GM23338 (cell line): Measurements from ENCODE around the gene OR51S1. TPM values are rescaled to one million over a fixed set of nuclear protein-coding genes. Genes with fewer than 3 reads are reported as not detected.

Experiments used
- ATAC-seq: fragments of 200-7000 bp; cut with Tn5 transposase; 3 replicates; pipeline ENCODE4 v1.9.1; 2020
- DNase-seq: peaks from one replicate; pipeline ENCODE4 v3.0.0-alpha.2; 2015; ENCODE audit warnings: low spot score
- H2AFZ ChIP-seq: fragments of 200-600 bp; sonication (generic); 2 replicates; pipeline ENCODE4 v1.8.0; 2016; ENCODE audit warnings: antibody characterized with exemption, mild to moderate bottlenecking, moderate library complexity
- H3F3A ChIP-seq: fragments of 200-600 bp; sonication (generic); replicated peaks from 2 replicates; pipeline ENCODE4 v1.8.0; 2017; ENCODE audit warnings: antibody characterized with exemption, mixed run types, low read depth
- H3K27ac ChIP-seq: fragments of 200-600 bp; sonication (generic); 2 replicates; pipeline ENCODE4 v1.6.1; 2016; ENCODE audit warnings: low read depth
- H3K27me3 ChIP-seq: fragments of 200-600 bp; sonication (generic); 2 replicates; pipeline ENCODE4 v1.8.0; 2016; ENCODE audit warnings: mild to moderate bottlenecking, mixed run types, moderate library complexity; ENCODE audit not compliant: insufficient read depth
- H3K36me3 ChIP-seq: fragments of 200-600 bp; sonication (generic); 2 replicates; pipeline ENCODE4 v1.8.0; 2016; ENCODE audit warnings: mild to moderate bottlenecking; ENCODE audit not compliant: insufficient read depth
- H3K4me1 ChIP-seq: fragments of 200-600 bp; sonication (generic); 2 replicates; pipeline ENCODE4 v1.8.0; 2016; ENCODE audit warnings: mild to moderate bottlenecking, moderate library complexity; ENCODE audit not compliant: insufficient read depth
- H3K4me2 ChIP-seq: fragments of 200-600 bp; sonication (generic); 2 replicates; pipeline ENCODE4 v1.7.1; 2017; ENCODE audit warnings: mixed run types
- H3K4me3 ChIP-seq: fragments of 200-600 bp; sonication (generic); 2 replicates; pipeline ENCODE4 v1.6.1; 2016; ENCODE audit warnings: mixed run types
- H3K79me2 ChIP-seq: fragments of 200-600 bp; sonication (generic); replicated peaks from 2 replicates; pipeline ENCODE4 v1.8.0; 2017; ENCODE audit warnings: mild to moderate bottlenecking; ENCODE audit not compliant: insufficient read depth
- H3K9me2 ChIP-seq: fragments of 200-600 bp; sonication (generic); 2 replicates; pipeline ENCODE4 v1.8.0; 2017; ENCODE audit not compliant: insufficient read depth
- H4K20me1 ChIP-seq: fragments of 200-600 bp; sonication (generic); replicated peaks from 2 replicates; pipeline ENCODE4 v1.8.0; 2017; ENCODE audit warnings: mild to moderate bottlenecking; ENCODE audit not compliant: insufficient read depth
- H3K27ac Mint-ChIP-seq: 2 replicates; pipeline ENCODE4 v1.8.0; 2020; ENCODE audit warnings: inconsistent platforms, mild to moderate bottlenecking, moderate library complexity, mixed read lengths
- H3K27me3 Mint-ChIP-seq: 3 replicates; pipeline ENCODE4 v1.8.0; 2022; ENCODE audit warnings: low read depth, mild to moderate bottlenecking, moderate library complexity, mixed read lengths, inconsistent platforms; ENCODE audit not compliant: insufficient read depth, poor library complexity
- H3K36me3 Mint-ChIP-seq: 3 replicates; pipeline ENCODE4 v1.8.0; 2021; ENCODE audit warnings: low read depth, mild to moderate bottlenecking, inconsistent platforms, moderate library complexity, mixed read lengths
- H3K4me1 Mint-ChIP-seq: 3 replicates; pipeline ENCODE4 v1.8.0; 2020; ENCODE audit warnings: mild to moderate bottlenecking, inconsistent platforms, mixed read lengths
- H3K4me3 Mint-ChIP-seq: 3 replicates; pipeline ENCODE4 v1.8.0; 2021; ENCODE audit warnings: moderate library complexity, mild to moderate bottlenecking, inconsistent platforms, mixed read lengths
- H3K9me3 Mint-ChIP-seq: 3 replicates; pipeline ENCODE4 v1.8.0; 2020; ENCODE audit warnings: moderate library complexity, mild to moderate bottlenecking, inconsistent platforms, mixed read lengths
- CREB1 ChIP-seq: fragments of 250-450 bp; sonication (Bioruptor Pico); IDR thresholded peaks from 2 replicates; pipeline ENCODE4 v1.5.0; 2020; ENCODE audit warnings: low read depth, mild to moderate bottlenecking, moderate library complexity
- EZH2 ChIP-seq: fragments of 200-600 bp; sonication (generic); IDR thresholded peaks from one replicate; pipeline ENCODE4 v1.8.0; 2017; ENCODE audit warnings: antibody characterized with exemption, mild to moderate bottlenecking, low read depth; ENCODE audit not compliant: unreplicated experiment
- EZH2phosphoT487 ChIP-seq: fragments of 200-600 bp; sonication (generic); IDR thresholded peaks from one replicate; pipeline ENCODE4 v1.8.1; 2018; ENCODE audit warnings: antibody characterized with exemption; ENCODE audit not compliant: unreplicated experiment
- JUNB ChIP-seq: IDR thresholded peaks from one replicate; pipeline ENCODE4 v1.6.1; 2016; ENCODE audit warnings: antibody characterized with exemption; ENCODE audit not compliant: unreplicated experiment
- NANOG ChIP-seq: IDR thresholded peaks from 2 replicates; pipeline ENCODE4 v1.6.1; 2016; ENCODE audit warnings: antibody characterized with exemption, borderline replicate concordance
- POLR2AphosphoS5 ChIP-seq: IDR thresholded peaks from 2 replicates; pipeline ENCODE4 v1.6.1; 2016; ENCODE audit warnings: antibody characterized with exemption, low read depth
- STAT1 ChIP-seq: IDR thresholded peaks from one replicate; pipeline ENCODE4 v1.6.1; 2016; ENCODE audit warnings: antibody characterized with exemption; ENCODE audit not compliant: unreplicated experiment
- ZNF114 ChIP-seq: fragments of 250-450 bp; sonication (Bioruptor Pico); IDR thresholded peaks from 2 replicates; pipeline ENCODE4 v1.5.0; 2020; ENCODE audit warnings: mild to moderate bottlenecking, moderate library complexity
- ZNF331 ChIP-seq: fragments of 250-450 bp; sonication (Bioruptor Pico); IDR thresholded peaks from 2 replicates; pipeline ENCODE4 v1.5.0; 2020; ENCODE audit warnings: low read depth, mild to moderate bottlenecking, moderate library complexity
- polyA plus RNA-seq: library from polyadenylated mRNA; unstranded; fragments of >200 nt; fragmentation: Nextera tagmentation; extraction: Ambion mirVana; gene quantifications from 2 replicates; pipeline ENCODE4 v1.2.1, GENCODE V29; 2016
- total RNA-seq: library from RNA; depleted of rRNA; stranded (reverse); fragments of >200 nt; shearing (Covaris generic); gene quantifications from 2 replicates; pipeline ENCODE4 v1.2.3, GENCODE V29; 2014
- TF ChIP-seq, protein P1 (sequence below): fragments of 250-450 bp; sonication (Bioruptor Pico); IDR thresholded peaks from 2 replicates; pipeline ENCODE4 v1.5.0; 2020; ENCODE audit warnings: mild to moderate bottlenecking, moderate library complexity
- TF ChIP-seq, protein P2 (sequence below): IDR thresholded peaks from one replicate; pipeline ENCODE4 v1.6.1; 2018; ENCODE audit warnings: antibody characterized with exemption; ENCODE audit not compliant: unreplicated experiment
- TF ChIP-seq, protein P3 (sequence below), 2 experiments: fragments of 200-600 bp in 1 of 2; sonication (generic) in 1 of 2; conservative IDR thresholded peaks; 2 replicates each; pipeline versions ENCODE4 v1.5.1 to v1.6.1; 2016 to 2017; ENCODE audit warnings: antibody characterized with exemption in 2 of 2, low read depth in 2 of 2, mild to moderate bottlenecking in 2 of 2, moderate library complexity in 1 of 2
- TF ChIP-seq, protein P4 (sequence below): IDR thresholded peaks from 2 replicates; pipeline ENCODE4 v1.6.1; 2016; ENCODE audit warnings: antibody characterized with exemption

OR51S1 gene
- total and polyA plus RNA-seq, 2 experiments from 2014 or later = not detected

DNA sequence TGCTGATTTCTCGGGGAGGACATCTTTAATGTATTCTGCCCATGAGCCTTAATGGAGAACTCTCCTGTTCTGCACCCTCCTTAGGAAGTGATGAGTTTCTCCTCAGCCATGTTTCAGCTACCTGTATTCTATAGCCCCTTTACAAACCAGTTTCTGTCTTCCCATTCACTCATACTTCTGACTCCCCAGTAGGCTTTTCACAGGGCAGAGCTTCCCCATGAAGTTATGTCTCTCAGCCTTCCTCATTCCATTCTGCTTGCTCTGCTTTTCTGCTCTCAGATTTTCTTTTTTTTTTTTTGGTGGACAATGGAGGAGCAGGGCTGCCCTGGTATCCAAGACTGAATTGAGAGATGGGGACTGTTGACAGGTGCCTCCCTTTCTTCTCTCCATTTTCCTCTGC lies 40.5 kb downstream of the OR51S1 start:
- Mint-ChIP-seq H3K27me3 (no peaks in the 10 kb centered on the region), H3K9me3 (no peaks in the 10 kb centered on the region), H3K4me3 (no peak overlapping the region), H3K27ac (no peak overlapping the region), H3K4me1 (no peaks in the 10 kb centered on the region; the same call in 2 of the 3 replicates), H3K36me3 (no peaks in the 10 kb centered on the region)
- H2AFZ ChIP-seq = no peak overlapping the region
- H3K36me3 ChIP-seq = no peaks in the 10 kb centered on the region
- H3K27ac ChIP-seq = no peak overlapping the region
- H3K4me1 ChIP-seq = no peaks in the 10 kb centered on the region
- DNase-seq (no peak), ATAC-seq (no peak)
- TF ChIP-seq, protein P1, sequence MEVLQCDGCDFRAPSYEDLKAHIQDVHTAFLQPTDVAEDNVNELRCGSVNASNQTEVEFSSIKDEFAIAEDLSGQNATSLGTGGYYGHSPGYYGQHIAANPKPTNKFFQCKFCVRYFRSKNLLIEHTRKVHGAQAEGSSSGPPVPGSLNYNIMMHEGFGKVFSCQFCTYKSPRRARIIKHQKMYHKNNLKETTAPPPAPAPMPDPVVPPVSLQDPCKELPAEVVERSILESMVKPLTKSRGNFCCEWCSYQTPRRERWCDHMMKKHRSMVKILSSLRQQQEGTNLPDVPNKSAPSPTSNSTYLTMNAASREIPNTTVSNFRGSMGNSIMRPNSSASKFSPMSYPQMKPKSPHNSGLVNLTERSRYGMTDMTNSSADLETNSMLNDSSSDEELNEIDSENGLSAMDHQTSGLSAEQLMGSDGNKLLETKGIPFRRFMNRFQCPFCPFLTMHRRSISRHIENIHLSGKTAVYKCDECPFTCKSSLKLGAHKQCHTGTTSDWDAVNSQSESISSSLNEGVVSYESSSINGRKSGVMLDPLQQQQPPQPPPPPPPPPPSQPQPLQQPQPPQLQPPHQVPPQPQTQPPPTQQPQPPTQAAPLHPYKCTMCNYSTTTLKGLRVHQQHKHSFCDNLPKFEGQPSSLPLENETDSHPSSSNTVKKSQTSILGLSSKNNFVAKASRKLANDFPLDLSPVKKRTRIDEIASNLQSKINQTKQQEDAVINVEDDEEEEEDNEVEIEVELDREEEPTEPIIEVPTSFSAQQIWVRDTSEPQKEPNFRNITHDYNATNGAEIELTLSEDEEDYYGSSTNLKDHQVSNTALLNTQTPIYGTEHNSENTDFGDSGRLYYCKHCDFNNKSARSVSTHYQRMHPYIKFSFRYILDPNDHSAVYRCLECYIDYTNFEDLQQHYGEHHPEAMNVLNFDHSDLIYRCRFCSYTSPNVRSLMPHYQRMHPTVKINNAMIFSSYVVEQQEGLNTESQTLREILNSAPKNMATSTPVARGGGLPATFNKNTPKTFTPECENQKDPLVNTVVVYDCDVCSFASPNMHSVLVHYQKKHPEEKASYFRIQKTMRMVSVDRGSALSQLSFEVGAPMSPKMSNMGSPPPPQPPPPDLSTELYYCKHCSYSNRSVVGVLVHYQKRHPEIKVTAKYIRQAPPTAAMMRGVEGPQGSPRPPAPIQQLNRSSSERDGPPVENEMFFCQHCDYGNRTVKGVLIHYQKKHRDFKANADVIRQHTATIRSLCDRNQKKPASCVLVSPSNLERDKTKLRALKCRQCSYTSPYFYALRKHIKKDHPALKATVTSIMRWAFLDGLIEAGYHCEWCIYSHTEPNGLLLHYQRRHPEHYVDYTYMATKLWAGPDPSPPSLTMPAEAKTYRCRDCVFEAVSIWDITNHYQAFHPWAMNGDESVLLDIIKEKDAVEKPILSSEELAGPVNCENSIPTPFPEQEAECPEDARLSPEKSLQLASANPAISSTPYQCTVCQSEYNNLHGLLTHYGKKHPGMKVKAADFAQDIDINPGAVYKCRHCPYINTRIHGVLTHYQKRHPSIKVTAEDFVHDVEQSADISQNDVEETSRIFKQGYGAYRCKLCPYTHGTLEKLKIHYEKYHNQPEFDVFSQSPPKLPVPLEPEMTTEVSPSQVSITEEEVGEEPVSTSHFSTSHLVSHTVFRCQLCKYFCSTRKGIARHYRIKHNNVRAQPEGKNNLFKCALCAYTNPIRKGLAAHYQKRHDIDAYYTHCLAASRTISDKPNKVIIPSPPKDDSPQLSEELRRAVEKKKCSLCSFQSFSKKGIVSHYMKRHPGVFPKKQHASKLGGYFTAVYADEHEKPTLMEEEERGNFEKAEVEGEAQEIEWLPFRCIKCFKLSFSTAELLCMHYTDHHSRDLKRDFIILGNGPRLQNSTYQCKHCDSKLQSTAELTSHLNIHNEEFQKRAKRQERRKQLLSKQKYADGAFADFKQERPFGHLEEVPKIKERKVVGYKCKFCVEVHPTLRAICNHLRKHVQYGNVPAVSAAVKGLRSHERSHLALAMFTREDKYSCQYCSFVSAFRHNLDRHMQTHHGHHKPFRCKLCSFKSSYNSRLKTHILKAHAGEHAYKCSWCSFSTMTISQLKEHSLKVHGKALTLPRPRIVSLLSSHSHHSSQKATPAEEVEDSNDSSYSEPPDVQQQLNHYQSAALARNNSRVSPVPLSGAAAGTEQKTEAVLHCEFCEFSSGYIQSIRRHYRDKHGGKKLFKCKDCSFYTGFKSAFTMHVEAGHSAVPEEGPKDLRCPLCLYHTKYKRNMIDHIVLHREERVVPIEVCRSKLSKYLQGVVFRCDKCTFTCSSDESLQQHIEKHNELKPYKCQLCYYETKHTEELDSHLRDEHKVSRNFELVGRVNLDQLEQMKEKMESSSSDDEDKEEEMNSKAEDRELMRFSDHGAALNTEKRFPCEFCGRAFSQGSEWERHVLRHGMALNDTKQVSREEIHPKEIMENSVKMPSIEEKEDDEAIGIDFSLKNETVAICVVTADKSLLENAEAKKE = no peak
- TF ChIP-seq ZNF331 (CRISPR knock-in tag) (no peak), STAT1 (no peak), CREB1 (CRISPR knock-in tag) (no peak), ZNF114 (CRISPR knock-in tag) (no peak), EZH2phosphoT487 (no peak), POLR2AphosphoS5 (no peak), NANOG (no peak), EZH2 (no peak), JUNB (no peak)
- TF ChIP-seq, protein P2, sequence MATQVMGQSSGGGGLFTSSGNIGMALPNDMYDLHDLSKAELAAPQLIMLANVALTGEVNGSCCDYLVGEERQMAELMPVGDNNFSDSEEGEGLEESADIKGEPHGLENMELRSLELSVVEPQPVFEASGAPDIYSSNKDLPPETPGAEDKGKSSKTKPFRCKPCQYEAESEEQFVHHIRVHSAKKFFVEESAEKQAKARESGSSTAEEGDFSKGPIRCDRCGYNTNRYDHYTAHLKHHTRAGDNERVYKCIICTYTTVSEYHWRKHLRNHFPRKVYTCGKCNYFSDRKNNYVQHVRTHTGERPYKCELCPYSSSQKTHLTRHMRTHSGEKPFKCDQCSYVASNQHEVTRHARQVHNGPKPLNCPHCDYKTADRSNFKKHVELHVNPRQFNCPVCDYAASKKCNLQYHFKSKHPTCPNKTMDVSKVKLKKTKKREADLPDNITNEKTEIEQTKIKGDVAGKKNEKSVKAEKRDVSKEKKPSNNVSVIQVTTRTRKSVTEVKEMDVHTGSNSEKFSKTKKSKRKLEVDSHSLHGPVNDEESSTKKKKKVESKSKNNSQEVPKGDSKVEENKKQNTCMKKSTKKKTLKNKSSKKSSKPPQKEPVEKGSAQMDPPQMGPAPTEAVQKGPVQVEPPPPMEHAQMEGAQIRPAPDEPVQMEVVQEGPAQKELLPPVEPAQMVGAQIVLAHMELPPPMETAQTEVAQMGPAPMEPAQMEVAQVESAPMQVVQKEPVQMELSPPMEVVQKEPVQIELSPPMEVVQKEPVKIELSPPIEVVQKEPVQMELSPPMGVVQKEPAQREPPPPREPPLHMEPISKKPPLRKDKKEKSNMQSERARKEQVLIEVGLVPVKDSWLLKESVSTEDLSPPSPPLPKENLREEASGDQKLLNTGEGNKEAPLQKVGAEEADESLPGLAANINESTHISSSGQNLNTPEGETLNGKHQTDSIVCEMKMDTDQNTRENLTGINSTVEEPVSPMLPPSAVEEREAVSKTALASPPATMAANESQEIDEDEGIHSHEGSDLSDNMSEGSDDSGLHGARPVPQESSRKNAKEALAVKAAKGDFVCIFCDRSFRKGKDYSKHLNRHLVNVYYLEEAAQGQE = no peak
- TF ChIP-seq, protein P3, sequence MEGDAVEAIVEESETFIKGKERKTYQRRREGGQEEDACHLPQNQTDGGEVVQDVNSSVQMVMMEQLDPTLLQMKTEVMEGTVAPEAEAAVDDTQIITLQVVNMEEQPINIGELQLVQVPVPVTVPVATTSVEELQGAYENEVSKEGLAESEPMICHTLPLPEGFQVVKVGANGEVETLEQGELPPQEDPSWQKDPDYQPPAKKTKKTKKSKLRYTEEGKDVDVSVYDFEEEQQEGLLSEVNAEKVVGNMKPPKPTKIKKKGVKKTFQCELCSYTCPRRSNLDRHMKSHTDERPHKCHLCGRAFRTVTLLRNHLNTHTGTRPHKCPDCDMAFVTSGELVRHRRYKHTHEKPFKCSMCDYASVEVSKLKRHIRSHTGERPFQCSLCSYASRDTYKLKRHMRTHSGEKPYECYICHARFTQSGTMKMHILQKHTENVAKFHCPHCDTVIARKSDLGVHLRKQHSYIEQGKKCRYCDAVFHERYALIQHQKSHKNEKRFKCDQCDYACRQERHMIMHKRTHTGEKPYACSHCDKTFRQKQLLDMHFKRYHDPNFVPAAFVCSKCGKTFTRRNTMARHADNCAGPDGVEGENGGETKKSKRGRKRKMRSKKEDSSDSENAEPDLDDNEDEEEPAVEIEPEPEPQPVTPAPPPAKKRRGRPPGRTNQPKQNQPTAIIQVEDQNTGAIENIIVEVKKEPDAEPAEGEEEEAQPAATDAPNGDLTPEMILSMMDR (conservative IDR thresholded peaks at IDR 0.05; ENCODE audit: low read depth in 2 of 2) = no peak
- TF ChIP-seq, protein P4, sequence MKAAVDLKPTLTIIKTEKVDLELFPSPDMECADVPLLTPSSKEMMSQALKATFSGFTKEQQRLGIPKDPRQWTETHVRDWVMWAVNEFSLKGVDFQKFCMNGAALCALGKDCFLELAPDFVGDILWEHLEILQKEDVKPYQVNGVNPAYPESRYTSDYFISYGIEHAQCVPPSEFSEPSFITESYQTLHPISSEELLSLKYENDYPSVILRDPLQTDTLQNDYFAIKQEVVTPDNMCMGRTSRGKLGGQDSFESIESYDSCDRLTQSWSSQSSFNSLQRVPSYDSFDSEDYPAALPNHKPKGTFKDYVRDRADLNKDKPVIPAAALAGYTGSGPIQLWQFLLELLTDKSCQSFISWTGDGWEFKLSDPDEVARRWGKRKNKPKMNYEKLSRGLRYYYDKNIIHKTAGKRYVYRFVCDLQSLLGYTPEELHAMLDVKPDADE = no peak
- H3F3A ChIP-seq = no peaks in the 10 kb centered on the region
- H3K4me2 ChIP-seq = no peak overlapping the region
- H3K4me3 ChIP-seq = no peak overlapping the region
- no peaks in the 10 kb centered on the region for H3K79me2 ChIP-seq
- H4K20me1 ChIP-seq = no peaks in the 10 kb centered on the region
- H3K27me3 ChIP-seq = no peaks in the 10 kb centered on the region
- H3K9me2 ChIP-seq = 0 out of 2 replicates have a peak, but pooled peaks cover 3% of the 10 kb centered on the region
